ENCODE data around the gene LANCL2. TPM values are rescaled to one million over a fixed set of nuclear protein-coding genes. Genes with fewer than 3 reads are reported as not detected.

LANCL2 gene, protein sequence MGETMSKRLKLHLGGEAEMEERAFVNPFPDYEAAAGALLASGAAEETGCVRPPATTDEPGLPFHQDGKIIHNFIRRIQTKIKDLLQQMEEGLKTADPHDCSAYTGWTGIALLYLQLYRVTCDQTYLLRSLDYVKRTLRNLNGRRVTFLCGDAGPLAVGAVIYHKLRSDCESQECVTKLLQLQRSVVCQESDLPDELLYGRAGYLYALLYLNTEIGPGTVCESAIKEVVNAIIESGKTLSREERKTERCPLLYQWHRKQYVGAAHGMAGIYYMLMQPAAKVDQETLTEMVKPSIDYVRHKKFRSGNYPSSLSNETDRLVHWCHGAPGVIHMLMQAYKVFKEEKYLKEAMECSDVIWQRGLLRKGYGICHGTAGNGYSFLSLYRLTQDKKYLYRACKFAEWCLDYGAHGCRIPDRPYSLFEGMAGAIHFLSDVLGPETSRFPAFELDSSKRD
- total RNA-seq: 16.1 and 17.2 TPM in 2 replicates

DNA sequence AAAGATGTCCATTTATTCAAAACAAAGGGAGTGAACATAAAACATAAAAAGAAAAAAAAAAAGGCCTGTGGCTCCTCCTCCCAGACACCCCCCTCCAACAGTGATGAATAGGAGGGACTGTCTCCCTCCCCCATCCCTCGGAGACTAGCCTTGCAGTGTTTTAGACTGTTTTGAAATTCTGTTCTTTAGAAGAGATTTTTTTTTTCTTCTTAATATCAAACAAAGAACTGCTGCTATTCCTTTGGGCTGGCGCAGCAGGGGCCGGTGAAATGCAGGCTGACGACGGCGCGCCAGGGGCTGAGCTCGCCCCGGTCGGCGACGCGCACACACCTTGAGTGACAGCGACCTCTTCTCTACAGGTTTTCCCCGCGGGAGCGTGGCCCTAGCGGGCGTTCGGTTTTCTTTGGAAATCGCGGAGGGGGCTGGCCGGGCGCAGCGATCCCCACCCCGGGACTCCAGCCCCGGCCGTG lies at the start of gene LANCL2:
TSS of gene LANCL2 (plus strand) at position 133 of the 470 bp plus-strand sequence. CDS start 689 bp downstream, outside the sequence.

Other genes starting within 250 kb of the LANCL2 start
- 44.2 and 68.7 TPM in 2 replicates for gene VOPP1, start 207.2 kb downstream of the LANCL2 start, total RNA-seq